Measurements from ENCODE around the gene PLA2R1.
"Not testable (repeated sequence)": the region's sequence is repeated elsewhere in the genome, so short reads cannot be mapped to it uniquely, and the experiment has no call there.

The PLA2R1 gene

GRCh38 chr2:160063271-160063670 lies 856 bp upstream of the PLA2R1 start:
- DNase-seq = no peak

- no peak for DNase-seq
These were observed 497 bp downstream of the PLA2R1 start for GRCh38 chr2:160061944-160062291.

- no peak for DNase-seq
These were observed 882 bp downstream of the PLA2R1 start for GRCh38 chr2:160061533-160061932.

GRCh38 chr2:160060297-160060696 lies 2.1 kb downstream of the PLA2R1 start:
- no peak for DNase-seq

GRCh38 chr2:160057356-160057755 lies 5.1 kb downstream of the PLA2R1 start:
- no peak for DNase-seq

- DNase-seq = no peak
These were observed 6.7 kb downstream of the PLA2R1 start for GRCh38 chr2:160055726-160056108.

- no peak for DNase-seq
These were observed 7.3 kb downstream of the PLA2R1 start for GRCh38 chr2:160054984-160055725.

- no peak for DNase-seq
These were observed 8.5 kb downstream of the PLA2R1 start for GRCh38 chr2:160053946-160054345.

- no peak for DNase-seq
These were observed 9.9 kb downstream of the PLA2R1 start for GRCh38 chr2:160052531-160052930.

- no peak for DNase-seq
These were observed 11.0 kb downstream of the PLA2R1 start for GRCh38 chr2:160051371-160051800.

GRCh38 chr2:160050147-160050546 lies 12.3 kb downstream of the PLA2R1 start:
- DNase-seq = no peak

GRCh38 chr2:160045703-160046210 lies 16.7 kb downstream of the PLA2R1 start:
- DNase-seq = no peak

- DNase-seq = no peak
These were observed 17.7 kb downstream of the PLA2R1 start for GRCh38 chr2:160044728-160045127.

GRCh38 chr2:160043265-160043664 lies 19.1 kb downstream of the PLA2R1 start:
- DNase-seq = no peak

GRCh38 chr2:160042054-160042453 lies 20.4 kb downstream of the PLA2R1 start:
- no peak for DNase-seq

GRCh38 chr2:160041091-160041490 lies 21.3 kb downstream of the PLA2R1 start:
- DNase-seq = no peak

- DNase-seq = no peak
These were observed 23.1 kb downstream of the PLA2R1 start for GRCh38 chr2:160039166-160039903.

GRCh38 chr2:160038662-160039061 lies 23.8 kb downstream of the PLA2R1 start:
- not testable (repeated sequence) for DNase-seq

- no peak for DNase-seq
These were observed 25.7 kb downstream of the PLA2R1 start for GRCh38 chr2:160036736-160037135.

GRCh38 chr2:160035125-160035524 lies 27.3 kb downstream of the PLA2R1 start:
- DNase-seq = no peak

GRCh38 chr2:160034396-160034795 lies 28.0 kb downstream of the PLA2R1 start:
- DNase-seq = no peak

- DNase-seq = no peak
These were observed 28.6 kb downstream of the PLA2R1 start for GRCh38 chr2:160033732-160034392.

- no peak for DNase-seq
These were observed 33.2 kb downstream of the PLA2R1 start for GRCh38 chr2:160029270-160029628.

Measured in midbrain (tissue), 1 donor.